Parathyroid adenoma (tissue), 2 donors: ENCODE measurements around the gene TCAP.

ENCODE experiments used
- H2AFZ ChIP-seq: fragments of 300-600 bp; sonication (generic); one replicate; pipeline ENCODE4 v1.7.0; 2017; ENCODE audit warnings: antibody characterized with exemption, mild to moderate bottlenecking
- H3K27ac ChIP-seq: fragments of 300-600 bp; sonication (generic); one replicate; pipeline ENCODE4 v1.7.0; 2017
- H3K27me3 ChIP-seq: fragments of 300-600 bp; sonication (generic); one replicate; pipeline ENCODE4 v1.7.0; 2017; ENCODE audit warnings: low read length; ENCODE audit not compliant: control insufficient read depth, insufficient read depth
- H3K36me3 ChIP-seq: fragments of 300-600 bp; sonication (generic); one replicate; pipeline ENCODE4 v1.7.0; 2017; ENCODE audit warnings: low read length; ENCODE audit not compliant: control insufficient read depth, insufficient read depth
- H3K4me1 ChIP-seq: fragments of 300-600 bp; sonication (generic); one replicate; pipeline ENCODE4 v1.7.0; 2017; ENCODE audit warnings: control low read depth
- H3K4me2 ChIP-seq: fragments of 300-600 bp; sonication (generic); one replicate; pipeline ENCODE4 v1.7.0; 2017; ENCODE audit warnings: low read length
- H3K4me3 ChIP-seq: fragments of 300-600 bp; sonication (generic); one replicate; pipeline ENCODE4 v1.7.0; 2017; ENCODE audit warnings: low read depth, low read length
- H3K79me2 ChIP-seq: fragments of 300-600 bp; sonication (generic); one replicate; pipeline ENCODE4 v1.7.0; 2017; ENCODE audit warnings: control low read depth
- H3K9ac ChIP-seq: fragments of 300-600 bp; sonication (generic); one replicate; pipeline ENCODE4 v1.7.0; 2017; ENCODE audit warnings: mild to moderate bottlenecking
- H3K9me3 ChIP-seq: fragments of 300-600 bp; sonication (generic); one replicate; pipeline ENCODE4 v1.7.0; 2017; ENCODE audit warnings: low read length; ENCODE audit not compliant: control insufficient read depth
- CTCF ChIP-seq: fragments of 300-600 bp; sonication (generic); IDR thresholded peaks from one replicate; pipeline ENCODE4 v1.7.0; 2017; ENCODE audit warnings: antibody characterized with exemption, mild to moderate bottlenecking
- donor health status: primary hyperparathyroidism.

The TCAP gene

GRCh38 chr17:39648616-39649366 is 16.4 kb upstream of the TCAP start:
- H3K4me1 ChIP-seq: peaks cover 17% of the 10 kb centered on the region
- H2AFZ ChIP-seq: no peak overlapping the region
- TF ChIP-seq CTCF: no peak
- H3K4me2 ChIP-seq: no peak overlapping the region
- H3K4me3 ChIP-seq: no peak overlapping the region
- no peak overlapping the region for H3K27ac ChIP-seq
- H3K9me3 ChIP-seq: no peaks in the 10 kb centered on the region
- H3K79me2 ChIP-seq: peaks cover 24% of the 10 kb centered on the region
- no peak overlapping the region for H3K9ac ChIP-seq
- no peaks in the 10 kb centered on the region for H3K36me3 ChIP-seq
- H3K27me3 ChIP-seq: no peaks in the 10 kb centered on the region

GRCh38 chr17:39650121-39650579 is 15.0 kb upstream of the TCAP start:
- no peak overlapping the region for H2AFZ ChIP-seq
- H3K4me2 ChIP-seq: no peak overlapping the region
- no peaks in the 10 kb centered on the region for H3K36me3 ChIP-seq
- no peaks in the 10 kb centered on the region for H3K27me3 ChIP-seq
- H3K9me3 ChIP-seq: no peaks in the 10 kb centered on the region
- no peak for TF ChIP-seq CTCF
- H3K27ac ChIP-seq: no peak overlapping the region
- H3K4me1 ChIP-seq: peaks cover 17% of the 10 kb centered on the region
- no peak overlapping the region for H3K9ac ChIP-seq
- H3K4me3 ChIP-seq: no peak overlapping the region
- H3K79me2 ChIP-seq: peaks cover 23% of the 10 kb centered on the region

GRCh38 chr17:39651923-39652586 is 13.1 kb upstream of the TCAP start:
- no peak overlapping the region for H3K4me3 ChIP-seq
- no peaks in the 10 kb centered on the region for H3K27me3 ChIP-seq
- H3K9ac ChIP-seq: no peak overlapping the region
- no peak for TF ChIP-seq CTCF
- no peak overlapping the region for H2AFZ ChIP-seq
- H3K9me3 ChIP-seq: no peaks in the 10 kb centered on the region
- H3K79me2 ChIP-seq: peaks cover 13% of the 10 kb centered on the region
- peaks cover 17% of the 10 kb centered on the region for H3K4me1 ChIP-seq
- no peak overlapping the region for H3K4me2 ChIP-seq
- peak overlapping the region; percentile 34 for H3K27ac ChIP-seq
- H3K36me3 ChIP-seq: no peaks in the 10 kb centered on the region

- TF ChIP-seq CTCF: no peak
- no peak overlapping the region for H2AFZ ChIP-seq
- no peaks in the 10 kb centered on the region for H3K9me3 ChIP-seq
- no peaks in the 10 kb centered on the region for H3K27me3 ChIP-seq
- H3K4me3 ChIP-seq: no peak overlapping the region
- H3K4me1 ChIP-seq: peaks cover 17% of the 10 kb centered on the region
- H3K79me2 ChIP-seq: peaks cover 10% of the 10 kb centered on the region
- H3K36me3 ChIP-seq: no peaks in the 10 kb centered on the region
- H3K9ac ChIP-seq: no peak overlapping the region
- no peak overlapping the region for H3K4me2 ChIP-seq
- H3K27ac ChIP-seq: peak overlapping the region; percentile 34
These were observed 12.4 kb upstream of the TCAP start for GRCh38 chr17:39652587-39653315.
